GM23248 (cell line): ENCODE data around the gene VWA1. TPM values are rescaled to one million over a fixed set of nuclear protein-coding genes. Genes with fewer than 3 reads are reported as not detected.

Experiments used
- DNase-seq: peaks from one replicate; pipeline ENCODE4 v3.0.0-alpha.2; 2015
- H2AFZ ChIP-seq: fragments of 200-600 bp; sonication (generic); 2 replicates; pipeline ENCODE4 v1.6.1; 2016; ENCODE audit warnings: antibody characterized with exemption
- H3F3A ChIP-seq: fragments of 200-600 bp; sonication (generic); 2 replicates; pipeline ENCODE4 v1.6.1; 2016; ENCODE audit warnings: mild to moderate bottlenecking, antibody characterized with exemption, mixed run types; ENCODE audit not compliant: insufficient read depth
- H3K27ac ChIP-seq: fragments of 200-600 bp; sonication (generic); 2 replicates; pipeline ENCODE4 v1.5.1; 2016; ENCODE audit warnings: mild to moderate bottlenecking
- H3K27me3 ChIP-seq: fragments of 200-600 bp; sonication (generic); replicated peaks from 2 replicates; pipeline ENCODE4 v1.6.1; 2016; ENCODE audit warnings: mild to moderate bottlenecking; ENCODE audit not compliant: insufficient read depth
- H3K36me3 ChIP-seq: fragments of 200-600 bp; sonication (generic); 2 replicates; pipeline ENCODE4 v1.6.1; 2016; ENCODE audit warnings: low read depth, mild to moderate bottlenecking
- H3K4me1 ChIP-seq: fragments of 200-600 bp; sonication (generic); 2 replicates; pipeline ENCODE4 v1.6.1; 2016; ENCODE audit warnings: mild to moderate bottlenecking; ENCODE audit not compliant: insufficient read depth
- H3K4me2 ChIP-seq: fragments of 200-600 bp; sonication (generic); one replicate; pipeline ENCODE4 v1.6.1; 2016; ENCODE audit warnings: mild to moderate bottlenecking; ENCODE audit not compliant: unreplicated experiment
- H3K4me3 ChIP-seq: fragments of 200-600 bp; sonication (generic); 2 replicates; pipeline ENCODE4 v1.5.1; 2016; ENCODE audit warnings: mild to moderate bottlenecking
- H3K79me2 ChIP-seq: fragments of 200-600 bp; sonication (generic); 2 replicates; pipeline ENCODE4 v1.6.1; 2016; ENCODE audit warnings: mild to moderate bottlenecking; ENCODE audit not compliant: insufficient read depth
- H3K9ac ChIP-seq: fragments of 200-600 bp; sonication (generic); 2 replicates; pipeline ENCODE4 v1.6.1; 2016; ENCODE audit warnings: mild to moderate bottlenecking
- H3K9me2 ChIP-seq: fragments of 200-600 bp; sonication (generic); 2 replicates; pipeline ENCODE4 v1.6.1; 2016; ENCODE audit warnings: mixed run types, mild to moderate bottlenecking, moderate library complexity; ENCODE audit not compliant: insufficient read depth
- H3K9me3 ChIP-seq: fragments of 200-600 bp; sonication (generic); one replicate; pipeline ENCODE4 v1.6.1; 2017; ENCODE audit warnings: low read depth
- H4K20me1 ChIP-seq: fragments of 200-600 bp; sonication (generic); 2 replicates; pipeline ENCODE4 v1.6.0; 2016; ENCODE audit not compliant: insufficient read depth
- EZH2 ChIP-seq: fragments of 200-600 bp; sonication (generic); IDR thresholded peaks from 2 replicates; pipeline ENCODE4 v1.6.1; 2018; ENCODE audit warnings: antibody characterized with exemption, mild to moderate bottlenecking; ENCODE audit not compliant: insufficient read depth, poor library complexity, severe bottlenecking
- EZH2phosphoT487 ChIP-seq: fragments of 200-600 bp; sonication (generic); IDR thresholded peaks from 2 replicates; pipeline ENCODE4 v1.6.1; 2018; ENCODE audit warnings: antibody characterized with exemption, moderate library complexity, mild to moderate bottlenecking, low read depth; ENCODE audit not compliant: insufficient read depth
- WGBS, 2 experiments: methylation state at CpG; one replicate each; pipeline ENCODE4 v1.1.6; 2015 to 2017; ENCODE audit warnings: low lambda C conversion rate in 2 of 2, low coverage in 1 of 2; ENCODE audit errors: missing lambda C conversion rate in 2 of 2; 5-methylcytosine and 5-hydroxymethylcytosine counted together
- in situ Hi-C: fragments of 300-500 bp; cut with MboI; formaldehyde crosslinking; loops from 2 replicates; pipeline ENCODE4 v1.15.0; 2020
- polyA plus RNA-seq: library from polyadenylated mRNA; unstranded; fragments of >200 nt; fragmentation: Nextera tagmentation; extraction: Ambion mirVana; gene quantifications from 2 replicates; pipeline ENCODE4 v1.2.1, GENCODE V29; 2016
- total RNA-seq: library from RNA; depleted of rRNA; stranded (reverse); fragments of >200 nt; shearing (Covaris generic); gene quantifications from 2 replicates; pipeline ENCODE4 v1.2.3, GENCODE V29; 2014

Gene VWA1
- total and polyA plus RNA-seq, 2 experiments from 2014 or later: 1.3 to 1.4 TPM

GRCh38 chr1:1424707-1425106, 10.8 kb upstream of the VWA1 start:
- Histone ChIP-seq H3K9me2 (no peaks in the 10 kb centered on the region), H3K4me2 (no peak overlapping the region), H2AFZ (no peak overlapping the region), H4K20me1 (no peaks in the 10 kb centered on the region), H3K4me3 (no peak overlapping the region), H3F3A (0 out of 2 replicates have a peak, but pooled peaks cover 3% of the 10 kb centered on the region), H3K79me2 (no peaks in the 10 kb centered on the region), H3K27ac (no peak overlapping the region), H3K27me3 (no peaks in the 10 kb centered on the region), H3K36me3 (no peaks in the 10 kb centered on the region), H3K4me1 (no peaks in the 10 kb centered on the region), H3K9me3 (no peaks in the 10 kb centered on the region), H3K9ac (no peak overlapping the region)
- TF ChIP-seq EZH2phosphoT487: no peak
- 77 to 79% methylated on average over 14 to 15 of the region's 15 CpGs for WGBS, 2 experiments
- in situ Hi-C loops: no loop called here
- no peak for DNase-seq

- no peak for DNase-seq
- in situ Hi-C loops: no loop called here
- Histone ChIP-seq H3K36me3 (no peaks in the 10 kb centered on the region), H3K4me3 (no peak overlapping the region), H3K27me3 (no peaks in the 10 kb centered on the region), H3K27ac (no peak overlapping the region), H2AFZ (no peak overlapping the region), H3F3A (0 out of 2 replicates have a peak, but pooled peaks cover 7% of the 10 kb centered on the region), H3K9me3 (no peaks in the 10 kb centered on the region), H3K4me2 (no peak overlapping the region), H4K20me1 (no peaks in the 10 kb centered on the region), H3K9me2 (no peaks in the 10 kb centered on the region), H3K4me1 (no peaks in the 10 kb centered on the region), H3K79me2 (no peaks in the 10 kb centered on the region), H3K9ac (no peak overlapping the region)
- no peak for TF ChIP-seq EZH2phosphoT487
- TF ChIP-seq EZH2: no peak
- 58 to 61% methylated on average over 11 to 12 of the region's 12 CpGs for WGBS, 2 experiments
Measured at GRCh38 chr1:1425426-1425752, 10.1 kb upstream of the VWA1 start.

- Histone ChIP-seq H2AFZ (no peak overlapping the region), H3K79me2 (no peaks in the 10 kb centered on the region), H3K9me3 (no peaks in the 10 kb centered on the region), H3K4me3 (no peak overlapping the region), H4K20me1 (no peaks in the 10 kb centered on the region), H3K9ac (no peak overlapping the region), H3K4me2 (no peak overlapping the region), H3K4me1 (no peaks in the 10 kb centered on the region), H3K36me3 (no peaks in the 10 kb centered on the region), H3K27ac (no peak overlapping the region), H3K27me3 (no peaks in the 10 kb centered on the region), H3F3A (0 out of 2 replicates have a peak, but pooled peaks cover 7% of the 10 kb centered on the region), H3K9me2 (no peaks in the 10 kb centered on the region)
- no peak for DNase-seq
- 38 to 40% methylated on average over 20 to 25 of the region's 33 CpGs for WGBS, 2 experiments
- in situ Hi-C loops: no loop called here
- TF ChIP-seq EZH2 (no peak), EZH2phosphoT487 (no peak)
Measured at GRCh38 chr1:1425753-1426495, 9.6 kb upstream of the VWA1 start.

DNA sequence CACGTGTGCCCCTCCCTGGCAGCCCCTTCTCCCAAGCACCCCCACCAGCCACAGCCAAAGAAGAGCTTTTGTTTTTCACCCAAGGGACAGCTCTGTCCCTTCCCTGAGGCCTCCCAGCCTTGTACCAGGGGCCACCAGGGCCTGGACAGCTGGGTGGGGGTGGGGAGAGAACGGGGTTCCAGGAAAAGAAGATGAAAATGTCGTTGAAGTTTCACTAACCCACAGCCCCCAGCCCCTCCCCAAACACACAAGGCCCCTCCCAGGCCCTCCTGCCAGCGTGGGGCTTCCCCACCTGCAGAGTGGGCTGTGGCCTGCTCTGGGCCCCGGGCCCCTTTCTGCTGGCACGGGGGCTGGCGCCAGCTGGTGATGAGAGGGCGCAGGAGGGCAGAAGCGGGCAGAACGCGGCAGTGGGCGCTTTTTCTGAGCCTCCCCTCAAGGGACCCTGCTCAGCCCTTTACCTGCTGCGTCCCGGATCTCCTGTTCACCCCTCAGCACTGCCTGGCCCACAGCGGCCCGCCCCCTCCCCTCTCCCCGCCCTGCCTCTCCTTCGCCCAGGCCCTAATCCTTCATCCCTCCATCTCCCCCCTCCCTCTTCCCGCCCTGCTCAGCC, 8.9 kb upstream of the VWA1 start:
- Histone ChIP-seq H3K36me3 (no peaks in the 10 kb centered on the region), H3K4me1 (no peaks in the 10 kb centered on the region), H3K9ac (no peak overlapping the region), H3F3A (0 out of 2 replicates have a peak, but pooled peaks cover 7% of the 10 kb centered on the region), H2AFZ (no peak overlapping the region), H3K9me2 (no peaks in the 10 kb centered on the region), H3K4me3 (no peak overlapping the region), H3K4me2 (no peak overlapping the region), H3K79me2 (no peaks in the 10 kb centered on the region), H3K27me3 (no peaks in the 10 kb centered on the region), H3K9me3 (no peaks in the 10 kb centered on the region), H4K20me1 (no peaks in the 10 kb centered on the region), H3K27ac (no peak overlapping the region)
- in situ Hi-C loops: no loop called here
- WGBS, 2 experiments: 40 to 51% methylated on average over 10 to 19 of the region's 19 CpGs
- DNase-seq: no peak
- TF ChIP-seq EZH2 (no peak), EZH2phosphoT487 (no peak)
